HEK293 (cell line): Measurements from ENCODE around the gene TOPBP1.

Experiments
- GLIS2 ChIP-seq: fragments of 450-650 bp; formaldehyde crosslinking; IDR thresholded peaks from 2 replicates; pipeline ENCODE4 v1.5.1; 2016; ENCODE audit warnings: missing biosample characterization, missing genetic modification characterization
- INSM2 ChIP-seq: fragments of 450-650 bp; formaldehyde crosslinking; IDR thresholded peaks from 2 replicates; pipeline ENCODE4 v1.5.1; 2016; ENCODE audit warnings: missing biosample characterization, missing genetic modification characterization
- KLF9 ChIP-seq: fragments of 450-650 bp; formaldehyde crosslinking; IDR thresholded peaks from 2 replicates; pipeline ENCODE4 v1.5.1; 2016; ENCODE audit warnings: missing biosample characterization, missing genetic modification characterization, low read depth
- PRDM10 ChIP-seq: fragments of 450-650 bp; formaldehyde crosslinking; IDR thresholded peaks from 2 replicates; pipeline ENCODE4 v1.5.1; 2016; ENCODE audit warnings: missing biosample characterization, missing genetic modification characterization
- REPIN1 ChIP-seq: fragments of 450-650 bp; formaldehyde crosslinking; IDR thresholded peaks from 2 replicates; pipeline ENCODE4 v1.5.1; 2017; ENCODE audit warnings: missing biosample characterization, missing genetic modification characterization, low read depth
- SP2 ChIP-seq: fragments of 450-650 bp; formaldehyde crosslinking; IDR thresholded peaks from 2 replicates; pipeline ENCODE4 v1.5.1; 2016; ENCODE audit warnings: missing biosample characterization, missing genetic modification characterization
- SP7 ChIP-seq: fragments of 450-650 bp; formaldehyde crosslinking; IDR thresholded peaks from 2 replicates; pipeline ENCODE4 v1.5.1; 2016; ENCODE audit warnings: missing biosample characterization, missing genetic modification characterization
- ZBTB20 ChIP-seq: fragments of 450-650 bp; formaldehyde crosslinking; IDR thresholded peaks from 2 replicates; pipeline ENCODE4 v1.5.1; 2016; ENCODE audit warnings: missing biosample characterization, missing genetic modification characterization
- ZBTB21 ChIP-seq: fragments of 450-650 bp; formaldehyde crosslinking; IDR thresholded peaks from 2 replicates; pipeline ENCODE4 v1.5.1; 2017; ENCODE audit warnings: missing biosample characterization, missing genetic modification characterization
- ZBTB8A ChIP-seq: fragments of 450-650 bp; formaldehyde crosslinking; IDR thresholded peaks from 2 replicates; pipeline ENCODE4 v1.5.1; 2016; ENCODE audit warnings: missing biosample characterization, missing genetic modification characterization
- ZNF112 ChIP-seq: fragments of 450-650 bp; formaldehyde crosslinking; IDR thresholded peaks from 2 replicates; pipeline ENCODE4 v1.5.0; 2017; ENCODE audit warnings: missing biosample characterization, missing genetic modification characterization
- ZNF202 ChIP-seq: fragments of 450-650 bp; formaldehyde crosslinking; IDR thresholded peaks from 2 replicates; pipeline ENCODE4 v1.5.1; 2016; ENCODE audit warnings: missing biosample characterization, missing genetic modification characterization, borderline replicate concordance
- ZNF292 ChIP-seq: fragments of 450-650 bp; formaldehyde crosslinking; IDR thresholded peaks from 2 replicates; pipeline ENCODE4 v1.5.1; 2016; ENCODE audit warnings: low read depth, missing biosample characterization, missing genetic modification characterization, borderline replicate concordance
- ZNF302 ChIP-seq: fragments of 450-650 bp; formaldehyde crosslinking; IDR thresholded peaks from 2 replicates; pipeline ENCODE4 v1.5.1; 2016; ENCODE audit warnings: missing biosample characterization, missing genetic modification characterization, low read depth
- ZNF341 ChIP-seq: fragments of 450-650 bp; formaldehyde crosslinking; IDR thresholded peaks from 2 replicates; pipeline ENCODE4; 2016; ENCODE audit warnings: low read depth, missing biosample characterization, missing genetic modification characterization
- ZNF561 ChIP-seq: fragments of 450-650 bp; IDR thresholded peaks from 2 replicates; pipeline ENCODE4 v1.5.1; 2018; ENCODE audit warnings: missing biosample characterization, missing genetic modification characterization, borderline replicate concordance
- ZNF571 ChIP-seq: fragments of 450-650 bp; formaldehyde crosslinking; IDR thresholded peaks from 2 replicates; pipeline ENCODE4 v1.5.0; 2017; ENCODE audit warnings: missing biosample characterization, missing genetic modification characterization
- ZNF585B ChIP-seq: fragments of 450-650 bp; formaldehyde crosslinking; IDR thresholded peaks from 2 replicates; pipeline ENCODE4 v1.5.1; 2016; ENCODE audit warnings: missing biosample characterization, missing genetic modification characterization
- ZNF610 ChIP-seq: fragments of 450-650 bp; formaldehyde crosslinking; IDR thresholded peaks from 2 replicates; pipeline ENCODE4 v1.5.1; 2016; ENCODE audit warnings: missing biosample characterization, missing genetic modification characterization, borderline replicate concordance
- ZNF629 ChIP-seq: fragments of 450-650 bp; formaldehyde crosslinking; IDR thresholded peaks from 2 replicates; pipeline ENCODE4 v1.5.1; 2017; ENCODE audit warnings: missing biosample characterization, missing genetic modification characterization
- ZNF660 ChIP-seq: fragments of 450-650 bp; IDR thresholded peaks from 2 replicates; pipeline ENCODE4 v1.5.1; 2018; ENCODE audit warnings: missing biosample characterization, mild to moderate bottlenecking, missing genetic modification characterization
- ZNF707 ChIP-seq: fragments of 450-650 bp; formaldehyde crosslinking; IDR thresholded peaks from 2 replicates; pipeline ENCODE4 v1.5.1; 2016; ENCODE audit warnings: missing biosample characterization, missing genetic modification characterization
- ZNF76 ChIP-seq: fragments of 450-650 bp; formaldehyde crosslinking; IDR thresholded peaks from 2 replicates; pipeline ENCODE4; 2016; ENCODE audit warnings: low read depth, missing biosample characterization, missing genetic modification characterization, borderline replicate concordance
- ZNF785 ChIP-seq: fragments of 450-650 bp; formaldehyde crosslinking; IDR thresholded peaks from 2 replicates; pipeline ENCODE4 v1.5.1; 2016; ENCODE audit warnings: missing biosample characterization, missing genetic modification characterization
- ZNF791 ChIP-seq: fragments of 450-650 bp; formaldehyde crosslinking; IDR thresholded peaks from 2 replicates; pipeline ENCODE4 v1.5.1; 2016; ENCODE audit warnings: missing biosample characterization, missing genetic modification characterization
- ZNF830 ChIP-seq: fragments of 450-650 bp; IDR thresholded peaks from 2 replicates; pipeline ENCODE4 v1.5.0; 2018; ENCODE audit warnings: missing biosample characterization, missing genetic modification characterization, low read depth, mild to moderate bottlenecking, moderate library complexity
- TF ChIP-seq, protein P1 (sequence below): fragments of 450-650 bp; formaldehyde crosslinking; IDR thresholded peaks from 2 replicates; pipeline ENCODE4 v1.5.1; 2016; ENCODE audit warnings: missing biosample characterization, missing genetic modification characterization, borderline replicate concordance
- TF ChIP-seq, protein P2 (sequence below): fragments of 450-650 bp; formaldehyde crosslinking; optimal IDR thresholded peaks from 2 replicates; pipeline ENCODE3; 2016; ENCODE audit warnings: missing biosample characterization, mild to moderate bottlenecking, missing genetic modification characterization

The TOPBP1 gene

GRCh38 chr3:133574260-133574881 is 87.4 kb downstream of the TOPBP1 start (continued):
- TF ChIP-seq INSM2 (tag by site-specific recombination) (no peak), ZBTB21 (tag by site-specific recombination) (peak; percentile 68), ZNF791 (tag by site-specific recombination) (no peak), ZNF571 (tag by site-specific recombination) (no peak), ZNF292 (tag by site-specific recombination) (no peak), ZNF302 (tag by site-specific recombination) (no peak), ZNF660 (tag by site-specific recombination) (peak; percentile 60), SP2 (tag by site-specific recombination) (peak; percentile 55), ZNF112 (tag by site-specific recombination) (no peak), ZNF585B (tag by site-specific recombination) (no peak), ZNF707 (tag by site-specific recombination) (no peak), ZNF76 (tag by site-specific recombination) (no peak), ZNF202 (no peak), ZNF629 (tag by site-specific recombination) (peak; percentile 86), ZNF610 (no peak), REPIN1 (tag by site-specific recombination) (no peak), ZNF830 (no peak), KLF9 (tag by site-specific recombination) (no peak), ZBTB20 (tag by site-specific recombination) (peak; percentile 76), ZBTB8A (peak; percentile 81), ZNF341 (tag by site-specific recombination) (peak; percentile 19; the same call in 1 of the 2 replicates), ZNF785 (no peak), PRDM10 (peak; percentile 96), SP7 (tag by site-specific recombination) (0 out of 2 replicates have a peak, but pooled peaks have one; percentile 16), GLIS2 (tag by site-specific recombination) (peak; percentile 84), ZNF561 (tag by site-specific recombination) (0 out of 2 replicates have a peak, but pooled peaks have one; percentile 15)
- TF ChIP-seq, protein P1, sequence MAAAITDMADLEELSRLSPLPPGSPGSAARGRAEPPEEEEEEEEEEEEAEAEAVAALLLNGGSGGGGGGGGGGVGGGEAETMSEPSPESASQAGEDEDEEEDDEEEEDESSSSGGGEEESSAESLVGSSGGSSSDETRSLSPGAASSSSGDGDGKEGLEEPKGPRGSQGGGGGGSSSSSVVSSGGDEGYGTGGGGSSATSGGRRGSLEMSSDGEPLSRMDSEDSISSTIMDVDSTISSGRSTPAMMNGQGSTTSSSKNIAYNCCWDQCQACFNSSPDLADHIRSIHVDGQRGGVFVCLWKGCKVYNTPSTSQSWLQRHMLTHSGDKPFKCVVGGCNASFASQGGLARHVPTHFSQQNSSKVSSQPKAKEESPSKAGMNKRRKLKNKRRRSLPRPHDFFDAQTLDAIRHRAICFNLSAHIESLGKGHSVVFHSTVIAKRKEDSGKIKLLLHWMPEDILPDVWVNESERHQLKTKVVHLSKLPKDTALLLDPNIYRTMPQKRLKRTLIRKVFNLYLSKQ (tag by site-specific recombination) = no peak
- TF ChIP-seq, protein P2, sequence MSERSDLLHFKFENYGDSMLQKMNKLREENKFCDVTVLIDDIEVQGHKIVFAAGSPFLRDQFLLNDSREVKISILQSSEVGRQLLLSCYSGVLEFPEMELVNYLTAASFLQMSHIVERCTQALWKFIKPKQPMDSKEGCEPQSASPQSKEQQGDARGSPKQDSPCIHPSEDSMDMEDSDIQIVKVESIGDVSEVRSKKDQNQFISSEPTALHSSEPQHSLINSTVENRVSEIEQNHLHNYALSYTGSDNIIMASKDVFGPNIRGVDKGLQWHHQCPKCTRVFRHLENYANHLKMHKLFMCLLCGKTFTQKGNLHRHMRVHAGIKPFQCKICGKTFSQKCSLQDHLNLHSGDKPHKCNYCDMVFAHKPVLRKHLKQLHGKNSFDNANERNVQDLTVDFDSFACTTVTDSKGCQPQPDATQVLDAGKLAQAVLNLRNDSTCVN = peak; percentile 27
